A673 (cell line): ENCODE data around the gene CHRM5.

ENCODE experiments used
- CTCF ChIP-seq: fragments of 300-800, 200-600 bp; sonication (generic); conservative IDR thresholded peaks from 2 replicates; pipeline ENCODE4 v1.5.1; 2017; ENCODE audit warnings: low read depth, mild to moderate bottlenecking, antibody characterized with exemption, low read length, moderate library complexity, mixed read lengths
- EZH2 ChIP-seq: fragments of 200-600 bp; sonication (generic); IDR thresholded peaks from 2 replicates; pipeline ENCODE4 v1.6.1; 2017; ENCODE audit warnings: borderline replicate concordance, low read depth, mild to moderate bottlenecking, mixed read lengths, antibody characterized with exemption, low read length; ENCODE audit not compliant: poor library complexity, severe bottlenecking

GRCh38 chr15:33941279-33942063, 26.8 kb upstream of the CHRM5 start:
- TF ChIP-seq CTCF (no peak), EZH2 (no peak)
